ENCODE data around the gene ZBTB20.

Gene ZBTB20

GRCh38 chr3:114344492-114344891 lies 802.6 kb downstream of the ZBTB20 start:
- no peak overlapping the region for H3K4me3 ChIP-seq (replicated peaks; ENCODE audit: low read depth, low read length)
- no peak for TF ChIP-seq CTCF (IDR thresholded peaks at IDR 0.05; ENCODE audit: low read depth, low read length, missing control alignments)
- no peak for DNase-seq (ENCODE audit: extremely low read depth, low read depth)

GRCh38 chr3:114338651-114339357 lies 808.3 kb downstream of the ZBTB20 start:
- no peak for DNase-seq (ENCODE audit: extremely low read depth, low read depth)
- H3K4me3 ChIP-seq (replicated peaks; ENCODE audit: low read depth, low read length), result no peak overlapping the region
- TF ChIP-seq CTCF (IDR thresholded peaks at IDR 0.05; ENCODE audit: low read depth, low read length, missing control alignments), result no peak

GRCh38 chr3:114336857-114337256 lies 810.2 kb downstream of the ZBTB20 start:
- no peak for TF ChIP-seq CTCF (IDR thresholded peaks at IDR 0.05; ENCODE audit: low read depth, low read length, missing control alignments)
- no peak for DNase-seq (ENCODE audit: extremely low read depth, low read depth)

GRCh38 chr3:114336122-114336697 lies 810.9 kb downstream of the ZBTB20 start:
- TF ChIP-seq CTCF (IDR thresholded peaks at IDR 0.05; ENCODE audit: low read depth, low read length, missing control alignments), result peak; percentile 20
- H3K4me3 ChIP-seq (replicated peaks; ENCODE audit: low read depth, low read length), result no peak overlapping the region
- DNase-seq (ENCODE audit: extremely low read depth, low read depth), result no peak

More at GRCh38 chr3:114336857-114337256, 810.2 kb downstream of the ZBTB20 start:
- no peak overlapping the region for H3K4me3 ChIP-seq (replicated peaks; ENCODE audit: low read depth, low read length)

- TF ChIP-seq CTCF (IDR thresholded peaks at IDR 0.05; ENCODE audit: low read depth, low read length, missing control alignments), result no peak
- no peak overlapping the region for H3K4me3 ChIP-seq (replicated peaks; ENCODE audit: low read depth, low read length)
- no peak for DNase-seq (ENCODE audit: extremely low read depth, low read depth)
Measured at GRCh38 chr3:114333923-114334240, 813.2 kb downstream of the ZBTB20 start.

GRCh38 chr3:114333180-114333922 lies 813.7 kb downstream of the ZBTB20 start:
- TF ChIP-seq CTCF (IDR thresholded peaks at IDR 0.05; ENCODE audit: low read depth, low read length, missing control alignments), result no peak
- no peak for DNase-seq (ENCODE audit: extremely low read depth, low read depth)
- no peak overlapping the region for H3K4me3 ChIP-seq (replicated peaks; ENCODE audit: low read depth, low read length)

All from HFF-Myc (cell line).